ENCODE data around the gene CHCHD1.
"Not testable (repeated sequence)": the region's sequence is repeated elsewhere in the genome, so short reads cannot be mapped to it uniquely, and the experiment has no call there.

CHCHD1 gene

DNA sequence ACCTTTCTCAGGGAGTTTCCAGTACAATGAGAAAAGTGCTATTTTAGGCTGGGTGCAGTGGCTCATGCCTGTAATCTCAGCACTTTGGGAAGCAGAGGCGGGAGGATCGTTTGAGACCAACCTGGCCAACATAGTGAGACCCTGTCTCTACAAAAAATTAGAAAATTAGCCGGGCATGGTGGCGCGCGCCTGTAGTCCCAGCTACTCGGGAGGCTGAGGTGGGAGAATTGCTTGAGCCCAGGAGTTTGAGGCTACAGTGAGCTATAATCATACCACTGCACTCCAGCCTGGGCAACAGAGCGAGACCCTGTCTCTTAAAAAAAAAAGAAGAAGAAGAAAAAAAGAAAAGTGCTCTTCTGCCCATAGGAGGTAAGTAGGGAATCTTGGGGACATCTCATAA, 14.2 kb downstream of the CHCHD1 start:
- not testable (repeated sequence) for DNase-seq

DNA sequence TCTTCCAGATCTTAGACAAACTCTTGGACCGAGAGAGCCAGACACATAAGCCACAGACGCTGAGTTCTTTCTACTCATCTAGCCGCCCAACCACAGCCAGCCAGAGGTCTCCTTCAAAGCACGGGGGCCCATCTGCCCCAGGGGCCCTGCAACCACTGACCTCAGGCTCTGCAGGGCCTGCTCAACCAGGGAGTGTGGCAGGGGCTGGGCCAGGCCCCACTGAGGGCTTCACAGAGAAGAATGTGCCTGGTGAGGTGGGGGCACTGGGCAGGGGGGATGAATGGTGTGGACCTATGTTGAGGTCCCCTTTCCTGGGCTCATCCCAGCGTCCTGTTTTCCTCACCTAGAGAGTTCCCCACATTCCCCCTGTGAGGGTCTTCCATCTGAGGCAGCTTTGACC, 14.9 kb downstream of the CHCHD1 start:
- no peak for DNase-seq

DNA sequence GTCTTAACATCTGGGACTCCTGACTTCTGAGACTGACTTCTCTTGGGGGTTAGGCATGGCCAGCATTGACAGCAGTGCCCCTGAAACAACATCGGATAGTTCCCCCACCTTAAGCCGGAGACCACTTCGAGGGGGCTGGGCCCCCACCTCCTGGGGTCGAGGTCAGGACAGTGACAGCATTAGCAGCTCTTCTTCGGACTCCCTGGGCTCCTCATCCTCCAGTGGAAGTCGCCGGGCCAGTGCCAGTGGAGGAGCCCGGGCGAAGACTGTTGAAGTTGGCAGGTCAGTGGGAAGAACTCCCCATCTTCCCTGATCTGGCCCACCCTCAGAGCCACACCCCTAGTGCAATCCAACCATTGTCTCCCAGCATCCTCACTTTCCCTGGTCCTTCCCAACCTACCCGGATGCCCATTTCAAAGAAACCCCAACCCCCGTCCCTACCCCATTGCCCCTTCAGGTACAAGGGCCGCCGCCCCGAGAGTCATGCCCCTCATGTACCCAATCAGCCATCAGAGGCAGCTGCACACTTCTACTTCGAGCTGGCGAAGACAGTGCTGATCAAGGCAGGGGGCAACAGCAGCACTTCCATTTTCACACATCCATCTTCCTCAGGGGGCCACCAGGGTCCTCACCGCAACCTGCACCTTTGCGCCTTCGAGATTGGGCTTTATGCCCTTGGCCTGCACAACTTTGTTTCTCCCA, 15.6 kb downstream of the CHCHD1 start:
- no peak for DNase-seq

DNA sequence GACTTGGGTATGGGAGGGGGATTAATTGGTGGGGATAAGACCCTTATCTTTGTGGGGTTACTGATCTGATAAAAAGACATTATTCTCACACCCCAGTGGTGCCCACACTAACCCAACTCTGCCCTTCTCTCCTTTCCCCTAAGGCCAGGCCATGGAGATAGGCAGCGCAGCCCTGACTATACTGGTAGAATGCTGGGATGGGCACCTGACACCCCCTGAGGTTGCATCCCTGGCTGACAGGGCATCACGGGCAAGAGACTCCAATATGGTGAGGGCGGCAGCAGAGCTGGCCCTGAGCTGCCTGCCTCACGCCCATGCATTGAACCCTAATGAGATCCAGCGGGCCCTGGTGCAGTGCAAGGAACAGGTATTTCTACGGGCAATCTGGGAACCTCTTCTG, 16.2 kb downstream of the CHCHD1 start:
- DNase-seq = no peak

DNA sequence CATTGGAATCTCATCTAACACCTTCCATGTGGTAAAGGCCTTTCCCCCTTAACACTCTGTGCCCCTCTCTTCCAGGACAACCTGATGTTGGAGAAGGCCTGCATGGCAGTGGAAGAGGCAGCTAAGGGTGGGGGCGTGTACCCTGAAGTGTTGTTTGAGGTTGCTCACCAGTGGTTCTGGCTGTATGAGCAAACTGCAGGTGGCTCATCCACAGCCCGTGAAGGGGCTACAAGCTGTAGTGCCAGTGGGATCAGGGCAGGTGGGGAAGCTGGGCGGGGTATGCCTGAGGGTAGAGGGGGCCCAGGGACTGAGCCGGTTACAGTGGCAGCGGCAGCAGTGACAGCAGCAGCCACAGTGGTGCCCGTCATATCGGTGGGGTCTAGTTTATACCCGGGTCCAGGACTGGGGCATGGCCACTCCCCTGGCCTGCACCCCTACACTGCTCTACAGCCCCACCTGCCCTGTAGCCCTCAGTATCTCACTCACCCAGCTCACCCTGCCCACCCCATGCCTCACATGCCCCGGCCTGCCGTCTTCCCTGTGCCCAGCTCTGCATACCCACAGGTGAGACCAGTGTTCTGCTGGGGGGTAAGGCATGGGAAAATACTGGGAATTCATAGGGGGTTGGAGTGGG, 17.2 kb downstream of the CHCHD1 start:
- no peak for DNase-seq

DNA sequence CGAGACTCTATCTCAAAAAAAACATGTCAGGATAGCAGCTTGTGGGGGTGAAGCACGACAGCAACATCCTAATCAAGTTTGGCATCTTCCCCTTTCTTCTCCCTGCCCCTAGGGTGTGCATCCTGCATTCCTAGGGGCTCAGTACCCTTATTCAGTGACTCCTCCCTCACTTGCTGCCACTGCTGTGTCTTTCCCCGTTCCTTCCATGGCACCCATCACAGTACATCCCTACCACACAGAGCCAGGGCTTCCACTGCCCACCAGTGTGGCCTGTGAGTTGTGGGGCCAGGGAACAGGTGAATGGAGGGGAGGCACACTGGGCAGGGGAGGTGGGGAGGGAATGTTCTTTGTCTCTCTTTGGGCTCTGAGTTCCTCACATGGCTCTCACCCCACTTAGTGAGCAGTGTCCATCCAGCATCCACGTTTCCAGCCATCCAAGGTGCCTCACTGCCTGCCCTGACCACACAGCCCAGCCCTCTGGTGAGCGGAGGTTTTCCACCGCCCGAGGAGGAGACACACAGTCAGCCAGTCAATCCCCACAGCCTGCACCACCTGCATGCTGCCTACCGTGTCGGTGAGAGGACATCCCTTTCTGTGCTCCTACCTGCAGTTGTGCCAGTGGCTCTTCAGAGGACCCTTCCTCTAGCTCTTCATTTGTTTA, 18.2 kb downstream of the CHCHD1 start:
- no peak for DNase-seq

DNA sequence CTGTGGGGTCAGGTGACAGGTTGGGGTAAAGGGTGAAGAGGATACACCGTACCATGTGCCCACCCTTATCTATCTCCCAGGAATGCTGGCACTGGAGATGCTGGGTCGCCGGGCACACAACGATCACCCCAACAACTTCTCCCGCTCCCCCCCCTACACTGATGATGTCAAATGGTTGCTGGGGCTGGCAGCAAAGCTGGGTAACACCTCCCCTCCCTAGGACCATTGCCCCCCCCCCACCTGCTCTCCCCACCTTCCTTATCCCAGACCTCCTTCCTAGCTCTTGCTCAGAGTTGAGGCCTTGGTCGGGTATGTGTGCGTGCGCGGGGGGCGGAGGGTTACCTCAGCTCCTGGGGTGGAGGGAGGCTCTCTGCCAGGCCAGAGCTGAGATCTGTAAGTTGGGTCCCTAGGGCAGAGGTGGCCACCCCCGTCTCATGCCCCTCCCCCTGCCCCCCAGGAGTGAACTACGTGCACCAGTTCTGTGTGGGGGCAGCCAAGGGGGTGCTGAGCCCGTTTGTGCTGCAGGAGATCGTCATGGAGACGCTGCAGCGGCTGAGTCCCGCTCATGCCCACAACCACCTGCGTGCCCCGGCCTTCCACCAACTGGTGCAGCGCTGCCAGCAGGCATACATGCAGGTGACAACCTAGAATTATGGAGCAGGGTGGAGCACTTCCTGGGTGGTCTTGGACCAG, 18.9 kb downstream of the CHCHD1 start:
- DNase-seq = no peak

DNA sequence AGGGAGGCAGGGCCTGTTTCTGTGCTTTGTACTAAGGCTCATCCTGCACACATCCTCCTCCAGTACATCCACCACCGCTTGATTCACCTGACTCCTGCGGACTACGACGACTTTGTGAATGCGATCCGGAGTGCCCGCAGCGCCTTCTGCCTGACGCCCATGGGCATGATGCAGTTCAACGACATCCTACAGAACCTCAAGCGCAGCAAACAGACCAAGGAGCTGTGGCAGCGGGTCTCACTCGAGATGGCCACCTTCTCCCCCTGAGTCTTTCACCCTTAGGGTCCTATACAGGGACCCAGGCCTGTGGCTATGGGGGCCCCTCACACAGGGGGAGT, 19.4 kb downstream of the CHCHD1 start:
- no peak for DNase-seq

DNA sequence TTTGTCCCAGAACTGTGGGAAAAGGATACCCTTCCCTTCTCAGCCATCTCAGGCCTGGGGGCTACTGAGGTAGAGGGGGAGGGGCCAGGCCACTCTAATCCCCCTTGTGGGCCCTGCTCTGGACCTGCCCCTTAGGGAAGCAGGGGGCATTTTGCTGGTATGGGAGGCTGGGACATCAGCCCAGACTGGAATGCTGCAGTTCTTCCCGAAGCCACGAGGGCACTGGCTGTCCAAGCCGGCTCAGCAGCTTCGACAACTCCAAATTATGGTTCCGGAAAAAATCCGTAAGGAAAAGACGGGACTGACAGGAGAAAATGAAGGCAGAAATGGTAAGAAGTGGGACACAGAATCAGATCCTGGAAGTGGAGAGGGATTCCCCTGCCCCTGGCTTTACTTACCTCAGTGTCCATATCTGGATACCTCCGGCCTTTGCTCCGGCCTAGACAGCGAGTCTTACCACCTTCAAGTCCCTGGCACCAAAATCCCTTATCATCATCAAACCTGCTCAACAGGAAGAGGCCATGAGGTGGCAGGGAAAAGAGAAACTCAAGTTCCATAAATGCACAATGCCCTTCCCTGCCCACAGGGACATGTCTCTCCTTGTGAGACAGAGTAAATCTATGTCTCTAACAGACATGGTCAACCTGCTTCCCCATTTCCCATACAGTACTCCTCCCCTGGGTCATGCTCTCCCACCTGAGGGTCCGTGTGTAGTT, 20.6 kb downstream of the CHCHD1 start:
- no peak for DNase-seq

DNA sequence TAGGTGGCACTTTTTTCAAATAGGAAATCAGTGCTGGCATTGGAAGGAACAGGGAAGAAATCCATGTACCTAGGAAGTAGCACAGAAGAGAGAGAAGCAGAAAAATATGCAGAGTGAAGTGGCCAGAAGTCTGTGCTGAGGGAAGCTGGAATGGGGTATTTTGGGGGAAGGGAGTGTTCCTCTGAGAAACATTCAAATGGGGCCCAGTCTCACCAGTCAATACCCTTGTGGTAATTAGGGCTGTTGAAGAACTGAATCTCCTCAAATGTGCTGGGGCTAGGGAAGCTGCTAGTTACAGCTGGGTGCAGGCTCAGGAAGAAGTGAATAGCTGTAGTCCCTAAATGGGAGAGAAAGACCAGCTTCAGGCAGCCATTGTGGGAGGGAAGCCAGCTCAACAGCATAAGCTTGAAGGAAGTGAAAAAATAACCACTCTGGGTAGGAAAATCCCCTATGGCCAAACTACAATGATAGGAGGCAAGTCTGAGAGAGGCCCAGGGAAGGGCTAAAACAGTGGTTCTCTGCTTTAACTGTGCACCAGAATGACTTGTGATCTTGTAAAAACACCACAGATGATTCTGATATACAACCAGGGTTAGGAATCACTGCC, 21.9 kb downstream of the CHCHD1 start:
- DNase-seq = no peak

DNA sequence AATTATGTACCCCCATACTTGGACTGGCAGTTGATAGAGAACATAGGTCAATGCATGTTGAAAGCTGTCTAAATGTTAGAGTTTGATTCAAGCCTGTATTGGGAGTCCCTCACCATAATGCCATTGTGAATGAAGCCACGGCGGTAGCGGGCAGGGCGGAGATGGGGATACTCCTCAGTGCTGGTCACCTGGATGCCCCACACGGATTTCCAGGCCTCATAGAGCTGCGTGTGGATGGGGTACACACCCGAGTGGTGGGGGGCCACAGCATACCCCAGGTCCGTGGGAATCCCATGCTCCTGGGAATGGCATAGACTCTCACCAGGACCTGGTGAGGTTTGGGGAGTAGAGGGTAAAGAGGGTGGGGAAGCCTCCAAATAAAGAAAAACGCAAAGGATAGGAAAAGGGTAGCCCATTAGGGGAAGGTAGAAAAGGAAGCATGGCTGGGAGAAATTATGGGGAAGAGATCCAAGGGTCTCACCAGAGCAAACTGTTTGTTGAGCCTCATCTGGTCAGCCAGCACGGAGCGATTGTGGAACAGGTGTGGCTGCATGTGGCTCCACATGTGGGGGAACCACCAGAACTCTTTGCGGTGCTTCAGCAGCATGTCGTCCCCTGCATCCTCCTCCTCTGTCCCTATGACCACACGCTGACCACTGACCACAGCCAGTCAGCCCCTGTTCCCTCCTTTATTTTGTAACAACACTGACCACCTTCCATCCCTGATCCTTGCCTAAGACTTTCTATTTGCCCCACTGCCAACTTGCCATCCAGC, 24.5 kb downstream of the CHCHD1 start:
- no peak for DNase-seq

DNA sequence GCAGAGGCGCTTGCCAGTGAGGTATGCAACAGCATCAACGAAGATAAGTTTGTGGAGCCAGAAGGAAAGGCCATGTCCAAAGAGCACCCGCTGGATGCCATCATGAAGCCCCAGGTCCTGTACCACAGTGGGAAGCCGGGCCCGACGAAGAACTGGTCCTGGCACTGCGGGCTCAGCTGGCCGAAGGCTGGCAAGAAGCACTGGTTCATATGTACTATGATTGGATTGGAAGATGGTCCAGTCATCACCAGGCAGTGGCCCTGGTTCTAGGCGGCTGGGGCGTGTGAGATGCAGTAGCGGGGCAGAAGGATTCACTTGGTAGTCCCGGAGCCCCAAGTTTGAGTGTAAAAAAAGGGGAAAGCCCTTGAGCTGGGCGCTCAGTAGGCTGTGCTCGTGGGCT, 25.6 kb downstream of the CHCHD1 start:
- no peak for DNase-seq

DNA sequence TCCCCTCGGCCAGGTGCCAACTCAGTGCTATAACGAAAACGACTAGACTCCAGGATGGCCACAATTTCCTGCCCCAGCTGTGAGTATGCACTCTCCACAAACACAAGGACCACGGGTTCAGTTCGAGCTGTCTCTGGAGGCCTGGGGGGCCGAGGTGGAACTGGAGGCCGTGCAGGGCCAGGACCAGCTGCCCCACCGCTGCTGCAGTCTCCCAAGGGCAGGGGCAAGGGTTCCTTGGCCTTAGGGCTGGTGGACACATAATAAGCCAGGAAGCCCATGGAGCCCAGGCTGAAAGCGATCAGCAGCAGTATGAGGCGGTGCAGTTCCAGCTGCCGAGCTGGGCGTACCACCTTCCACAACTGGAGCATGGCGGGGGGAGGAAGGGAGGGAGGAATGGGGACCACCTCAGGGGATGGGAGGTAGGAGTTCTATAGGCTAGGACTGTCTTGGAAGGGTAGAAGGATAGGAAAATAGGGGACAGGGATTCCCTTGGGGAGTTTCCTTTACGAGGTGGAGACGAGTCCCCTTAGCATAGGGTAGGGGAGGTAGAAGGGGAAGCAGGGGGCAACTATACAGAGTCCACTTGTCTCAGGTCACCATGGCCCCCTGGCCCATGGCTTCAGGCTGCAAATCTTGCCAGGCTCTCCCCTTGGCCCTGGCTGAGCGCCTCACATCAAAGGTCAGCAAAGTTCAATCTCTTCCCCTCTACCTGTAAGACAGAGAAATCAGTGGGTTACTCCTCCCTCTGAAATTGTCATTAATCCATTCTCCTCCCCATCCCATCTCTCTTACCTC, 26.4 kb downstream of the CHCHD1 start:
- DNase-seq = no peak

DNA sequence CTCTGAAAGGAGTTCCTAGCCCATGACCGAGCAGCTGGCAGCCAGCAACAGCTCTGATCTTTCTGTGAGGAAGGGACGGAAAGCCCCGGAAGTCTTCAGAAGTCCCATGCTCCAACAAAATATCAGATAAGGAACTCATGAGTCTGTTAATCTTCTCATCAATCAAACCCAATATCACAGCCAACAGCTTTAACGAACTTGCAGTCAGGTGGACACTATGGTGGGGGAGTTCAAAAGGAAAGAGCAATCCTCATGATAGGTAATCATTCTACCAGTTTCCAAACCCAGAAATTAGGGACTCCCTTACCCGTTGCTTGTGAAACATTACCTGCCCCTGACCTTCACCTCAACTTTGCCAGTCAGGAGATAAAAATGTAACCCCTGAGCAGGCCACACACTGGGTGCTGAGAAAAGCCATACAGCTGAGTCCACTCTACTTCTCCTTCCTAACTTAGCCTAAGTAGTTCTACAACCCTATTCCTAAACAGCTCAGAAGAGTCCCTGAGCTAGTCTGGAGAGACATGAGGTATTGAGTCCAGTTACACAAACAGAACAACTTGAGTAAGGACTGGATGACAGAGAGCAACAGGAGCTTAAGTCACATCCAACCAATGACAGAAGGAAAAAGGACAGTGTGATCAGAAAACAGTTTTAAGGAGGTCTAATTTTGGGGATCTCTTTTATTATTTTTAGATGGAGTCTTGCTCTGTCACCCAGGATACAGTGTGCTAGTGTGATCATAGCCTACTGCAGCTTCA, 27.4 kb downstream of the CHCHD1 start:
- no peak for DNase-seq

DNA sequence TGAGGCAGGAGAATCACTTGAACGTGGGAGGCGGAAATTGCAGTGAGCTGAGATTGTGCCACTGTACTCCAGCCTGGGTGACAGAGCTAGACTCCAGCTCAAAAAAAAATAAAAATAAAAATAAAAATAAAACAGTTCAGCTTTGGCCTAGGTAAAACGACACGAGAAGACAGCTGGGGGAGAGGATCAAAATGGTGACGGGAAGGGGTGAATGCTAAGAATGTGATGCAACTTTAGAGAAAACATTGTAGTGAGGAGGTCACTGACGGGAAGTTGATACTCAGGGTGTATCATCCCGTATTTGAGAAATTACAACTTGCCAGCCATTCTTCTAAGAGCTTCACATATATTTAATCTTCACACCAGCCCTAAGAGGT, 28.5 kb downstream of the CHCHD1 start:
- DNase-seq = no peak

DNA sequence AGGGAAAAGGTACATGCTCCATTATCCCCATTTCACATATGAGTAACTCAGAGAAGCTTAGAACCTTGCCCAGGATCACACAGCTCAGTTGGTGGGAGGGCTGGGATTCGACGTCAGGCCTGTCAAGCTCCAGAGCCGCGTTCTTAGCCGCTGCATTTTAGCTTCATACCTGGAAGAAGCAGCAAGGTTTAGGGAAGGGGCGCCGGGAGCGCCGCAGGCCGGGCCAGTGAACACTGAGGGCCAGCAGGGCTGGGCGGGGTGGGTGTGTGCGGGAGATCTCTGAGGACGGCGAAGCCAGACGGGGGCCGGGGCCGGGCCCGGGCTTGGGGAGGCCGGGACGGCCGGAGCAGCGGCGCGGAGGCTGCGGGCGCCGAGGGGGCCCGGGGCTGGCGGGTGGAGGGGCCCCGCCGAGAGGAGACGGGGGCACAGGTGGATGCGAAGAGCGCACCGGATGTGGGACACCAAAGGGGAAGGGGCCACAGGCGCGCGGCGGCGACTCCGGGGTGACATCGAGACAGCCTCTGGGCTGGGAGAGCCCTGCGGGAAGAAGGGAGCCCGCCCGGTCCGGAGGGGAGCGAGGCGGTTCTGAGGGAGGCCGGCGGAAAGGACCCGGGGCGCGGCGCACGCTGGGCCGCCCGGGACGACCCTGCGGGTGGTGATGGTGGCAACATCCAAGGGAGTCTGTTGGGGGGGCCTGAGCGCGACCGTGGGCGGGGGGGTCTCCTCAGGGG, 29.1 kb downstream of the CHCHD1 start:
- DNase-seq = no peak

DNA sequence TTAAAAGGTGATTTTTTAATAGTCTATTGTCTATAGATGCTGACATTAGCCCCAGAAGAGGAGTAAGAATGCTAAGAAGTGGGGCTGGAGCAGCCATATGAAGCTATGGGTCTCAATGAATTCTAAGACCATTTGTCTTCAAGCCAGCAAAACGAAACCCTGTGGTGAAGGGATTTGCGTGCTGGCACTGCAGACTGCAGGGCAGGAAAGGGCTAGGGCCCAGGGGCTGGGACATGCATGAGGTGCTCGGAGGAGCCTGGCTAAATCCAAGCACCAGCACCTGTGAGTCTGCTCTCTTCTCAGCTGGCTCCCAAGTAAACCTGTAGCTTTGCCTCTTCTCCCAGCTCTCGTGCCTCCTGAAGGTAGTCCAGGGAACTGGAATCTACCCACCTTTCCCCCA, 30.8 kb downstream of the CHCHD1 start:
- no peak for DNase-seq

DNA sequence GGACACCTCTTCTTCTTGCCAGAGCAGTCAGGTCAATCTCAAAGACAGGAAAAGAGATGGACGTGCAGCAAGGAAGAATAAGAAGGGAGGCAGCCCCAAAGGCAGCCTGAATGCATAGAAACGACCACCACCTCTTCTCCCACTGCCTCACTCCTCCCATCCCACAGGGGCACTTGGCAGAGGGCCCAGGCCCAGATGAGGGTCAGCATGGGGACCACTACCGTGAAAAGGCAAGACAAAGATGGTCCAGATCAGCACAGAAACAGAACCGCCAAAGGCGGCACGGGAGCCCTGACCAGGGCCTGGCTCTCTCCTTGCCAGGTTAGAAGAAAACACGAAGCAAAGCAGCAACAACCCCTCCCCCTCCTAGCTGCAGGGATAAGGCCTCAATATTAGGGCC, 31.5 kb downstream of the CHCHD1 start:
- DNase-seq = no peak

DNA sequence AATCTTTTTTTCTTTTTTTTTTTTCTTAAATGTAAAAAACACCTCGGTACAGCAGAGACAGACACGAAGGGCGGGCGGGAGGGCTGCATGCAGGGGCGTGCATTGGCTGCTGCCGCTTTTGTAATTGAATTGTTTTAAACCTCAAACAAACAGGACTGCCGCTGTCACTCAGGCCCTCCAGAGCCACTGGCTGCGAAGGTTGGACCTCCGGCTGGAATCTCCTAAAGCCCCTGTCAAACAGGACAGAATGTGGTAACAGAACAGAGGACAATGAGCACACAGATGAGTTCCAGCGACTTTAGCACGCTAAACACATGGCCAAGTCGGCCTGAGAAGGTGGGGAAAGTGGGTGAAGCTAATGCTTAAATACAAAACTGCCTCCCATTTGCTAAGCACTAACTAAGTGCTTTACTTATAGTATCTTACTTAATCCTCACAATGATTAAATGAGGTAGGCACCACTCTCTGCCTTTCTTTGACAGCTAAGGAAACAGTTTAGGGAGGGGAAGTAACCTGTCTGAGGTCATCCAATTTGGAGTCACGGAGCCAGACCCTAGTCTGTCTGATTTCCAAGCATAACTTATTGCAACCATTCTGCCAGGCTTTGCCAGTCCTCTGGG, 32.5 kb downstream of the CHCHD1 start:
- DNase-seq = no peak

Data from activated T-cell treated with anti-CD3 and anti-CD28 coated beads, Interleukin-2, amount 50 U/mL, for 1 hour (primary cell).